Fibroblast of skin of left quadriceps (primary cell): ENCODE data around the gene LEMD3.
"Not testable (repeated sequence)": the region's sequence is repeated elsewhere in the genome, so short reads cannot be mapped to it uniquely, and the experiment has no call there.

Experiments used
- DNase-seq, 2 experiments: peaks; one replicate each; pipeline ENCODE4 v3.0.0-alpha.2; 2013; ENCODE audit warnings: low read depth in 2 of 2

The LEMD3 gene

GRCh38 chr12:65279369-65280112, 110.2 kb downstream of the LEMD3 start:
- no peak for DNase-seq

GRCh38 chr12:65280306-65280705, 110.9 kb downstream of the LEMD3 start:
- DNase-seq = no peak

GRCh38 chr12:65282840-65283239, 113.5 kb downstream of the LEMD3 start:
- no peak for DNase-seq

GRCh38 chr12:65285532-65285931, 116.1 kb downstream of the LEMD3 start:
- DNase-seq = not testable (repeated sequence)

GRCh38 chr12:65287426-65287825, 118.0 kb downstream of the LEMD3 start:
- no peak for DNase-seq

GRCh38 chr12:65292241-65292640, 122.9 kb downstream of the LEMD3 start:
- DNase-seq = no peak

- DNase-seq = no peak
These were observed 124.4 kb downstream of the LEMD3 start for GRCh38 chr12:65293735-65294134.

- no peak for DNase-seq
These were observed 125.4 kb downstream of the LEMD3 start for GRCh38 chr12:65294641-65295262.

- DNase-seq = no peak
These were observed 127.3 kb downstream of the LEMD3 start for GRCh38 chr12:65296508-65297265.
